Left ventricle myocardium superior (tissue), 1 donor: ENCODE results near the gene ADGRD2. TPM values are rescaled to one million over a fixed set of nuclear protein-coding genes. Genes with fewer than 3 reads are reported as not detected.

Experiments
- ATAC-seq: fragments of 200-7000 bp; cut with Tn5 transposase; one replicate; pipeline ENCODE4 v1.9.1; 2020; ENCODE audit warnings: mild to moderate bottlenecking, moderate library complexity
- DNase-seq: peaks from one replicate; pipeline ENCODE4 v3.0.0-alpha.2; 2020
- intact Hi-C: fragments of 100-400 bp; cut with micrococcal nuclease; formaldehyde crosslinking; loops from one replicate; pipeline ENCODE4 v1.11.0; 2022
- total RNA-seq: library from RNA; stranded (reverse); fragmentation: NEBNext Ultra II Directional; extraction: Animal tissue kit (Norgen Biotek cat#: 25700); gene quantifications from one replicate; pipeline ENCODE4 v1.2.1, GENCODE V29; 2021
- donor health status: DM: no; HTN: yes; CAD: no; lungs with severe emphysema.

The ADGRD2 gene
- total RNA-seq, 1 donor from 2014 or later = not detected

DNA sequence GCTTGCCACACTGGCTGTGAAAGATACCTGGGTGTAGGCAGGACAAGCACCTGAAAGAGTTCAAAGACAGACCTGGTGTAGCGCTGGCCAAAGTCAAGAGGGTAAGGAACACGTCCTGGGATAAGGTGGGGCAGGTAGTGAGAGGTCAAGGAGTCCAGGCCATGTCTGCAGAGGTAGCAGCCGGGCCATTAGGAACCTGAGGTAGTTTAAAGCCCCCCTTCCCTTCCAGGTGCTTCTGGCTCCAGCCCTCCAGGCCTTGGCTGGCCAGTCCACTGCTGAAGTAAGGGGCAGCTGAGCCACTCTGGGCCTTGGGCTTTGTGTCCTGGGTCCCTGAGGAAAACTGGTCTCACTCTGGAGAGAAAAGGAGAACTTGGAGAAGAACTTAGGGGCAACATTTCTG, 70.9 kb downstream of the ADGRD2 start:
- no peak for ATAC-seq
- intact Hi-C loops = no loop called here
- DNase-seq = no peak

DNA sequence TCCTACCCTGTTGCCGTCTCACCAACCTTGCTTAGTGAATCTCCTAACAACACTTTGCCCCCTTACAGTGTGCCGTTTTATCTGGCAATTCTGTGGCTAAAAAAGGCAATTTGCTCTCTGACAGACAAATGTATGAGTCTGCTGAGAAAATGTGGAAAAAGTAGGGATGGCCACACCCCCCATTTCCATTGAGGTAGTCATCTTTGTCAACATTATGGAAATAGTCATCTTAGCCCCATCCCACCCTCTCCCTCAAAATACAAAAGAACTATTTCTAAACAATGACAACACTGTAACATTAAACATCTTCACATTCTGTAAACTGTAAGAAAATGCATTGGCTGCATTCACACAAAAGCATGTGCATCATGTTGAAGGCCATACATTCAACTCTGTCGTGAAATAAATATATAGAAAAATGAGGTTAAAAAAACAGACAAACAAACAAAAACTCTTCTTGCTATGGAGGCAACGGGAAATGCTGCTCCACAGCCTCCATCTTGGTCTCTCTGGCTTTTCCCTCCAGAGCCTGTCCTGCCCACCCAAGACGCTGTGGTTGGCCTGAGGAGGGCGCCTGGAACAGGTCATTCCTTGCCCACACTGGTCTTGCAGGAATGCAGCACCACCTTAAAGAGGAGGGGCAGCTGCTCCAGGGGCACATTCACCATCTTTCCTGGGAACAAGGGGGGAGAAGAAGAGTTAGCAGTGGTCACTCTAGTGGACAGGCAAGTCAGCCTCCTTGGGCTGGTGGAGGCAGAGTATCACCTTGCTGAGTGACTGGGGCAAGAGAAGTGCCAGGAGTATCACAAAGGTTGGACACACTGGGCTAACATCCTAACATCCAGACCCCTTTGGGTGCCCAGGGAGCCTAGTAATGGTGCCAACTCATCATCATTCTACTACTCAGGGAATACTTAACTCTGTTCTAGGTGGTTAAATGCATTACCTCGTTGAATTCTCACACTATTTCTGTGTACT, 72.2 kb downstream of the ADGRD2 start:
- ATAC-seq = no peak
- intact Hi-C loops = no loop called here
- DNase-seq = no peak

DNA sequence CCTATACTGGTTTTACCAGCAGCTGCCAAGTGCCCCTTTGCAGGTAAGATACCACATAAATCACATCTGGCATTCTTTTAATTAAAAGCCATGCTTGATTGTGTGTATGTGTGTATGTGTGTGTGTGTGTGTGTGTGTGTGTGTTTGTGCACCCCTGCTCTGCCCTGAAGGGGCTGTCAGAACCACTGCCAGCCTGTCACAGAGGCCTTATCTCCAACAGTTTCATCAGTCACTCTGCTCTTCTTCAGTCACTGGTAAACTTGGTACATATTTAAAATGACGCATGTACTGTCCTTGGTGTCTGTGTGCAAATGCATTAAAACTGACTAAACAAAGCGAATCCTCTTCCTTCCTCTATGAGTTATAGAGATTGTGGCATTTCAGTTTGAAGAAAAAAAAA, 75.9 kb downstream of the ADGRD2 start:
- no peak for DNase-seq
- intact Hi-C loops = no loop called here
- ATAC-seq = no peak

DNA sequence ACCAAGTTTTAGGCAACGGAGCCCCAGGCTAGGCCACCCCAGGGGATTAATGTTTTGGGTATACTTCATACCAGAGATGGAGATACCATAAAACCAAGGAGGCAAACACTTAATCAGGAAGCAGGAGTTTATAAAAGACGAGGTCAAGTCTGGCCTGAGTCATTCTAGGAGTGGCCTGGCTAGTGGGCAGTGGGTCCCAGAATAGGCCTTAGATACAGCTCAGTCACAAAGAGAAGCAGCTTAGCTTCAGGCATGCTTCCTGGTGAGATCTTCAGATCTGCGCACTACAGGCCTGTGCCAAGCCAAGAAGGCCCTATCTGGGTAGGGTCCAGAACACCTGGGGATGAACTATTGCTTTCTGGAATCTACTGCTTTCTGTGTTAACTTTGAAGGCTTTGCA, 77.5 kb downstream of the ADGRD2 start:
- DNase-seq (no peak), ATAC-seq (no peak)
- intact Hi-C loops = no loop called here

Other genes with a start within 250 kb of the ADGRD2 start
- gene NEK6, start 192.5 kb upstream of the ADGRD2 start, total RNA-seq = 7.7 TPM
- 173 TPM for gene PSMB7, start 35.0 kb upstream of the ADGRD2 start, total RNA-seq
- gene NR5A1, start 56.9 kb downstream of the ADGRD2 start, total RNA-seq = not detected